Thoracic aorta (tissue), 2 donors: ENCODE data around the gene TLR10. TPM values are rescaled to one million over a fixed set of nuclear protein-coding genes. Genes with fewer than 3 reads are reported as not detected.

Experiments
- ATAC-seq: fragments of 150-250 bp; one replicate; pipeline ENCODE4 v1.8.0; 2017; ENCODE audit warnings: low read depth; ENCODE audit not compliant: insufficient number of reproducible peaks, low FRiP score
- DNase-seq: peaks from one replicate; pipeline ENCODE4 v3.0.0-alpha.2; 2020; ENCODE audit warnings: low spot score
- H3K27ac ChIP-seq, 2 donors: fragments of 200-600 bp; sonication (generic); 1 replicate in 1 of 2; 2 replicates in 1 of 2; pipeline ENCODE4 v1.5.1; 2016; ENCODE audit warnings: mild to moderate bottlenecking in 2 of 2, moderate library complexity in 2 of 2
- H3K27me3 ChIP-seq: fragments of 200-600 bp; sonication (generic); replicated peaks from 2 replicates; pipeline ENCODE4 v1.6.0; 2016; ENCODE audit warnings: mild to moderate bottlenecking; ENCODE audit not compliant: insufficient read depth
- H3K36me3 ChIP-seq: fragments of 200-600 bp; sonication (generic); one replicate; pipeline ENCODE4 v1.5.1; 2016
- H3K4me1 ChIP-seq, 2 donors: fragments of 200-600 bp; sonication (generic); 1 replicate in 1 of 2; 2 replicates in 1 of 2; pipeline versions ENCODE4 v1.5.1 to v1.6.0; 2016; ENCODE audit warnings: low read depth in 2 of 2, mild to moderate bottlenecking in 1 of 2; ENCODE audit not compliant: control insufficient read depth in 1 of 2
- H3K4me3 ChIP-seq: fragments of 200-600 bp; sonication (generic); 2 replicates; pipeline ENCODE4 v1.5.1; 2016; ENCODE audit warnings: mild to moderate bottlenecking
- H3K9me3 ChIP-seq: fragments of 200-600 bp; sonication (generic); 2 replicates; pipeline ENCODE4 v1.5.1; 2016
- total RNA-seq, 2 donors: library from RNA; depleted of rRNA; stranded (reverse); fragments of >200 nt; gene quantifications; one replicate each; pipeline versions ENCODE4 v1.1.0 to v1.2.3, GENCODE V29; 2016
- TF ChIP-seq, protein P1 (sequence below): fragments of 200-600 bp; sonication (generic); IDR thresholded peaks from one replicate; pipeline ENCODE4 v1.5.1; 2019; ENCODE audit warnings: antibody characterized with exemption

TLR10 gene, protein sequence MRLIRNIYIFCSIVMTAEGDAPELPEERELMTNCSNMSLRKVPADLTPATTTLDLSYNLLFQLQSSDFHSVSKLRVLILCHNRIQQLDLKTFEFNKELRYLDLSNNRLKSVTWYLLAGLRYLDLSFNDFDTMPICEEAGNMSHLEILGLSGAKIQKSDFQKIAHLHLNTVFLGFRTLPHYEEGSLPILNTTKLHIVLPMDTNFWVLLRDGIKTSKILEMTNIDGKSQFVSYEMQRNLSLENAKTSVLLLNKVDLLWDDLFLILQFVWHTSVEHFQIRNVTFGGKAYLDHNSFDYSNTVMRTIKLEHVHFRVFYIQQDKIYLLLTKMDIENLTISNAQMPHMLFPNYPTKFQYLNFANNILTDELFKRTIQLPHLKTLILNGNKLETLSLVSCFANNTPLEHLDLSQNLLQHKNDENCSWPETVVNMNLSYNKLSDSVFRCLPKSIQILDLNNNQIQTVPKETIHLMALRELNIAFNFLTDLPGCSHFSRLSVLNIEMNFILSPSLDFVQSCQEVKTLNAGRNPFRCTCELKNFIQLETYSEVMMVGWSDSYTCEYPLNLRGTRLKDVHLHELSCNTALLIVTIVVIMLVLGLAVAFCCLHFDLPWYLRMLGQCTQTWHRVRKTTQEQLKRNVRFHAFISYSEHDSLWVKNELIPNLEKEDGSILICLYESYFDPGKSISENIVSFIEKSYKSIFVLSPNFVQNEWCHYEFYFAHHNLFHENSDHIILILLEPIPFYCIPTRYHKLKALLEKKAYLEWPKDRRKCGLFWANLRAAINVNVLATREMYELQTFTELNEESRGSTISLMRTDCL
- total RNA-seq, result under 1 TPM; 0.28 to 0.81 TPM

DNA sequence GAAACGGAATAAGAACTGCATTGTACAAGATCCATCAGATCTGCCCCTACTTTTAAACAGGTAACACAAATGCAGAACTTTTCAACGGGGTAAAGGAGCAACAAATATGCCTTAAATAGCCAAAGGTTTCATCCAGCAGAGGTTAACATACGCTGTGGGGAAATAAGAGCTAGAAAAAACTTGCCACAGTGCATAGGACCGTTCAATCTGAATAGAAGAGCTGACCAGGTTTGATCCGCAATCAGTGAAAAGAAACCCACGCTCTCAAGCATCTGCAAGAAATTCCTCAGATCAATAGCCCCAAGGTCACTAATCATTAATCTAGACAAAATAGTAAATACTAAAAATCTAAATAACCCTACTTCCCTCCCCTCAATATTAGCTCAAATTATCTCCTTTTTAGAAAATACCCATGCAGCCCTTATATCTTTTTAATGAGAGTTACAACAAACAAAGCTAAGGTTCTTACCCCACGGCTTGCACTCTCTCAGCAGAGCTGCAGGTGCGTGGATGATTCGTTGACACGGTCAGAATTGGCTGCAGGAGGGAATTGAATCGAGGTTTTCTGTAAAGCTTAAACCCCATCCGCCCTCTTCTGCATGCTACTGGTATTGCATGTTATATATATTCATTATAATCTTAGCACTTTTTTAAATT is at the start of gene TLR10:
Gene TLR10, minus strand, starts transcription at position 539 of the 657 bp plus-strand sequence. CDS start 7,400 bp downstream, outside the sequence.
- TF ChIP-seq, protein P1, sequence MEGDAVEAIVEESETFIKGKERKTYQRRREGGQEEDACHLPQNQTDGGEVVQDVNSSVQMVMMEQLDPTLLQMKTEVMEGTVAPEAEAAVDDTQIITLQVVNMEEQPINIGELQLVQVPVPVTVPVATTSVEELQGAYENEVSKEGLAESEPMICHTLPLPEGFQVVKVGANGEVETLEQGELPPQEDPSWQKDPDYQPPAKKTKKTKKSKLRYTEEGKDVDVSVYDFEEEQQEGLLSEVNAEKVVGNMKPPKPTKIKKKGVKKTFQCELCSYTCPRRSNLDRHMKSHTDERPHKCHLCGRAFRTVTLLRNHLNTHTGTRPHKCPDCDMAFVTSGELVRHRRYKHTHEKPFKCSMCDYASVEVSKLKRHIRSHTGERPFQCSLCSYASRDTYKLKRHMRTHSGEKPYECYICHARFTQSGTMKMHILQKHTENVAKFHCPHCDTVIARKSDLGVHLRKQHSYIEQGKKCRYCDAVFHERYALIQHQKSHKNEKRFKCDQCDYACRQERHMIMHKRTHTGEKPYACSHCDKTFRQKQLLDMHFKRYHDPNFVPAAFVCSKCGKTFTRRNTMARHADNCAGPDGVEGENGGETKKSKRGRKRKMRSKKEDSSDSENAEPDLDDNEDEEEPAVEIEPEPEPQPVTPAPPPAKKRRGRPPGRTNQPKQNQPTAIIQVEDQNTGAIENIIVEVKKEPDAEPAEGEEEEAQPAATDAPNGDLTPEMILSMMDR, result peak; percentile 71
- Histone ChIP-seq H3K27ac (no peak within 1 kb of the TSS), H3K4me3 (no peak within 1 kb of the TSS), H3K9me3 (no peaks in the 10 kb centered on the region), H3K36me3 (no peaks in the 10 kb centered on the region), H3K4me1 (no peaks in the 10 kb centered on the region), H3K27me3 (no peaks in the 10 kb centered on the region)
- no peak for DNase-seq
- ATAC-seq, result no peak

DNA sequence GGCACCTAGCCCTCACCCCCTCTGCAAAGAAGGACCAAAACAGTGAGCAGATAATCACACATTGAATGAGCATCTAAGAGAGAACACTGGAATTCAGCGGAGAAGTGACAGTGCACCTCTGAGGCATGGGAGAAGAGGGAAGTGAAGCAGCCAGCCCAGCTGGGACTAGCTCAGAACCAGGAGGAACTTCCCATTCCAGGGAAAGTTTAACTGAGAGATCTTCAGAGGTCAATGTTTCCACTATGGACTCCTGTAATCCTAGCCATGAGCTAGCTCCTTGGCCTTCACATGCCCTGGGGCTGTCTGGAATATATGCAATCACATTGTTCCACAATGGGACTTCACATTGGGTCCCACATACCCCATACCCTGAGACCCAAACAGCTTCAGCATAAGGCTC is 49.4 kb upstream of the TLR10 start:
- H3K4me3 ChIP-seq, result no peak overlapping the region

DNA sequence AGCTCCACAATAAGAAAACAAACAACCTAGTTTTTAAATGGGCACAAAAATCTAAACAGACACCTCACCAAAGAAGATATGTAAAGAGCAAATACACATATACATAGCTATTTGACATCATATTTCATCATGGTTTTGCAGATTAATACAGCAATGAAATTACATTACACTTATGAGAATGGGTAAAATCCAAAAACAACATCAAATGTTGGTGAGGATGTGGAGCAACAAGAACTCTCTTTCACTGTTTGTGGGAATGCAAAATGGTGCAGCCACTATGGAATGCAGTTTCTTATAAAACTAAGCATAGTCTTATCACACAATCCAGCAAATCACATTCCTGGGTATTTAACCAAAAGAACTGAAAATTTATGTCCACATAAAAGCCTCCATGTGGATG is 48.9 kb upstream of the TLR10 start:
- Histone ChIP-seq H3K36me3 (no peaks in the 10 kb centered on the region), H3K27ac (no peak overlapping the region), H3K4me1 (no peaks in the 10 kb centered on the region), H3K9me3 (peaks cover 9% of the 10 kb centered on the region), H3K4me3 (no peak overlapping the region), H3K27me3 (no peaks in the 10 kb centered on the region)
- DNase-seq (no peak), ATAC-seq (no peak)
- TF ChIP-seq, protein P1, result no peak

More for the DNA sequence above, 49.4 kb upstream of the TLR10 start:
- Histone ChIP-seq H3K27me3 (no peaks in the 10 kb centered on the region), H3K27ac (no peak overlapping the region), H3K4me1 (no peaks in the 10 kb centered on the region), H3K36me3 (no peaks in the 10 kb centered on the region), H3K9me3 (peaks cover 13% of the 10 kb centered on the region)
- TF ChIP-seq, protein P1, result no peak
- DNase-seq (no peak), ATAC-seq (no peak)

DNA sequence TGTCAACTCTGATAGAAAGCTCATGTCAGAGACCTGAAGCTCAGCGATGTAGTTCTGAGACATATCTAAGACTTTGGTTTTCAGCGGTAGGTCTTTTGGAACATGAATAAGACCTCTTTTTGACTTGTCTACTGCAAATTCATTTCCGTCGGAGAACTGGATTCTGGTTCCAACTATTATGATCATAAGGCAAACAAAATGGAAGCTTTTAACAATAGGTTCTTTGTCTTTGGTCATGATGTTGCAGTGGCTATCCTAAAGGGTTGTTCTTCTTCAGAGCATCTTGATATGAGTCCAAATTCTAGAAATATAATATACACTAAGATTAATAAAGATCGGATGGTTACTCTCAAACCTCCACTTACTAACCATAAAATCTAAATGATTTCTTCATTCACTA is 46.4 kb upstream of the TLR10 start:
- Histone ChIP-seq H3K4me1 (no peaks in the 10 kb centered on the region), H3K27ac (no peak overlapping the region), H3K27me3 (no peaks in the 10 kb centered on the region), H3K4me3 (no peak overlapping the region), H3K36me3 (no peaks in the 10 kb centered on the region), H3K9me3 (peaks cover under 1% of the 10 kb centered on the region)
- TF ChIP-seq, protein P1, result no peak
- DNase-seq (no peak), ATAC-seq (no peak)

DNA sequence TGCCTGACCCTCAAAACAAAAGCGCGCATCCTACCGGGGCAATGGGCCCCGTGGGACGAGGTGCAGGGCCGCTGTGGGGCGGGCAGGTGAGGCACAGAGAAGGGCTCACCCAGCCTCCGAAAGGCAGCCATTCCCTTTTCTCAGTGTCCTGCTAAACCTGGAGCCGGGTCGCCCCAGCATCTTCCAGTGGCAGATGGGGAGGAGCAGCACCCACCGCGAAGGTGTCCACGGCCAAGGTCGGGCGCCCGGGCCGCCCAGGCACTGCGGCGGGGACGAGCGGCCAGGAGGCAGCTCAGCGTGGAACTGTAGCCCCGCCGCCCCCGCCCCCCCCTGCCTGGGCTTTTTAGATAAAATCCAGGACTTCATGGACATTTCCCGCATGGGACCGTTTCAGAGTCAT is 41.0 kb upstream of the TLR10 start:
- H3K27me3 ChIP-seq, result no peaks in the 10 kb centered on the region
- no peak for DNase-seq
- ATAC-seq, result no peak
- H3K36me3 ChIP-seq, result no peaks in the 10 kb centered on the region
- no peak overlapping the region for H3K27ac ChIP-seq
- TF ChIP-seq, protein P1, result no peak
- H3K4me3 ChIP-seq, result no peak overlapping the region
- no peaks in the 10 kb centered on the region for H3K4me1 ChIP-seq
- H3K9me3 ChIP-seq, result no peaks in the 10 kb centered on the region
